GM23338 (cell line): Measurements from ENCODE around the gene KCNJ18.
"Not testable (repeated sequence)": the region's sequence is repeated elsewhere in the genome, so short reads cannot be mapped to it uniquely, and the experiment has no call there.

Experiments used
- CREB1 ChIP-seq: fragments of 250-450 bp; sonication (Bioruptor Pico); IDR thresholded peaks from 2 replicates; pipeline ENCODE4 v1.5.0; 2020; ENCODE audit warnings: low read depth, mild to moderate bottlenecking, moderate library complexity
- CTCF ChIP-seq, 2 experiments: fragments of 200-600 bp in 1 of 2; sonication (generic) in 1 of 2; conservative IDR thresholded peaks; 2 replicates each; pipeline versions ENCODE4 v1.5.1 to v1.6.1; 2016 to 2017; ENCODE audit warnings: antibody characterized with exemption in 2 of 2, low read depth in 2 of 2, mild to moderate bottlenecking in 2 of 2, moderate library complexity in 1 of 2
- EZH2 ChIP-seq: fragments of 200-600 bp; sonication (generic); IDR thresholded peaks from one replicate; pipeline ENCODE4 v1.8.0; 2017; ENCODE audit warnings: antibody characterized with exemption, mild to moderate bottlenecking, low read depth; ENCODE audit not compliant: unreplicated experiment
- EZH2phosphoT487 ChIP-seq: fragments of 200-600 bp; sonication (generic); IDR thresholded peaks from one replicate; pipeline ENCODE4 v1.8.1; 2018; ENCODE audit warnings: antibody characterized with exemption; ENCODE audit not compliant: unreplicated experiment
- JUNB ChIP-seq: IDR thresholded peaks from one replicate; pipeline ENCODE4 v1.6.1; 2016; ENCODE audit warnings: antibody characterized with exemption; ENCODE audit not compliant: unreplicated experiment
- POLR2AphosphoS5 ChIP-seq: IDR thresholded peaks from 2 replicates; pipeline ENCODE4 v1.6.1; 2016; ENCODE audit warnings: antibody characterized with exemption, low read depth
- STAT1 ChIP-seq: IDR thresholded peaks from one replicate; pipeline ENCODE4 v1.6.1; 2016; ENCODE audit warnings: antibody characterized with exemption; ENCODE audit not compliant: unreplicated experiment
- ZNF331 ChIP-seq: fragments of 250-450 bp; sonication (Bioruptor Pico); IDR thresholded peaks from 2 replicates; pipeline ENCODE4 v1.5.0; 2020; ENCODE audit warnings: low read depth, mild to moderate bottlenecking, moderate library complexity
- TF ChIP-seq, protein P1 (sequence below): IDR thresholded peaks from one replicate; pipeline ENCODE4 v1.6.1; 2018; ENCODE audit warnings: antibody characterized with exemption; ENCODE audit not compliant: unreplicated experiment
- TF ChIP-seq, protein P2 (sequence below): IDR thresholded peaks from 2 replicates; pipeline ENCODE4 v1.6.1; 2016; ENCODE audit warnings: antibody characterized with exemption

DNA sequence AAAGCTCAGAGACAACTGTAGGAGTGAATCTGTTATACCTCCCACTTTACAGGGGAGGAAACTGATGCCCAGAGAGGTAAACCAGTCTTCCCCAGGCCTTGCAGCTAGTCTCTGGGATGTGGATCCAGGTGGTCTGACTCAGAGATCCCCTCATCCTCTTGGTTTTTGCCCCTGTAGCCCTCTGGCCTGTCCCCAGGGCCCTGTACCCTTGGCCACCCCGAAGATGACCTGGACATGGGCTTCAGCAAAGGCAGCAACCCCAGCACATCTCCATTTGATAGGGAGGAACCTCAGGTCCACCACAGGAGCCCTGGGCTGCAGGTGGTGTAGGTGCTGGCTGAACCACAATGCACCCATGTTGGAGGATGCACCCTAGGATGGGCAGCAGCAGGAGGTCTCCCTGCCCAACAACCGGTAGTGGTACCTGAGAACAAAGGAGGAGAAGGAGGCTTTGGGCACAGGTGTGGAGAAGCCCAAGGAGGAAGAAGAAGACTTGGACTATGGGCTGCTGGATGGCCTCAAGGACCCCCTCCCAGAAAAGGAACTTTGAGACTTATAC lies 26.3 kb upstream of the KCNJ18 start:
- not testable (repeated sequence) for TF ChIP-seq EZH2; CTCF (conservative IDR thresholded peaks at IDR 0.05; ENCODE audit: low read depth in 2 of 2); POLR2AphosphoS5; ZNF331 (CRISPR knock-in tag); CREB1 (CRISPR knock-in tag); EZH2phosphoT487; JUNB; STAT1
- TF ChIP-seq, protein P1, sequence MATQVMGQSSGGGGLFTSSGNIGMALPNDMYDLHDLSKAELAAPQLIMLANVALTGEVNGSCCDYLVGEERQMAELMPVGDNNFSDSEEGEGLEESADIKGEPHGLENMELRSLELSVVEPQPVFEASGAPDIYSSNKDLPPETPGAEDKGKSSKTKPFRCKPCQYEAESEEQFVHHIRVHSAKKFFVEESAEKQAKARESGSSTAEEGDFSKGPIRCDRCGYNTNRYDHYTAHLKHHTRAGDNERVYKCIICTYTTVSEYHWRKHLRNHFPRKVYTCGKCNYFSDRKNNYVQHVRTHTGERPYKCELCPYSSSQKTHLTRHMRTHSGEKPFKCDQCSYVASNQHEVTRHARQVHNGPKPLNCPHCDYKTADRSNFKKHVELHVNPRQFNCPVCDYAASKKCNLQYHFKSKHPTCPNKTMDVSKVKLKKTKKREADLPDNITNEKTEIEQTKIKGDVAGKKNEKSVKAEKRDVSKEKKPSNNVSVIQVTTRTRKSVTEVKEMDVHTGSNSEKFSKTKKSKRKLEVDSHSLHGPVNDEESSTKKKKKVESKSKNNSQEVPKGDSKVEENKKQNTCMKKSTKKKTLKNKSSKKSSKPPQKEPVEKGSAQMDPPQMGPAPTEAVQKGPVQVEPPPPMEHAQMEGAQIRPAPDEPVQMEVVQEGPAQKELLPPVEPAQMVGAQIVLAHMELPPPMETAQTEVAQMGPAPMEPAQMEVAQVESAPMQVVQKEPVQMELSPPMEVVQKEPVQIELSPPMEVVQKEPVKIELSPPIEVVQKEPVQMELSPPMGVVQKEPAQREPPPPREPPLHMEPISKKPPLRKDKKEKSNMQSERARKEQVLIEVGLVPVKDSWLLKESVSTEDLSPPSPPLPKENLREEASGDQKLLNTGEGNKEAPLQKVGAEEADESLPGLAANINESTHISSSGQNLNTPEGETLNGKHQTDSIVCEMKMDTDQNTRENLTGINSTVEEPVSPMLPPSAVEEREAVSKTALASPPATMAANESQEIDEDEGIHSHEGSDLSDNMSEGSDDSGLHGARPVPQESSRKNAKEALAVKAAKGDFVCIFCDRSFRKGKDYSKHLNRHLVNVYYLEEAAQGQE: not testable (repeated sequence)
- TF ChIP-seq, protein P2, sequence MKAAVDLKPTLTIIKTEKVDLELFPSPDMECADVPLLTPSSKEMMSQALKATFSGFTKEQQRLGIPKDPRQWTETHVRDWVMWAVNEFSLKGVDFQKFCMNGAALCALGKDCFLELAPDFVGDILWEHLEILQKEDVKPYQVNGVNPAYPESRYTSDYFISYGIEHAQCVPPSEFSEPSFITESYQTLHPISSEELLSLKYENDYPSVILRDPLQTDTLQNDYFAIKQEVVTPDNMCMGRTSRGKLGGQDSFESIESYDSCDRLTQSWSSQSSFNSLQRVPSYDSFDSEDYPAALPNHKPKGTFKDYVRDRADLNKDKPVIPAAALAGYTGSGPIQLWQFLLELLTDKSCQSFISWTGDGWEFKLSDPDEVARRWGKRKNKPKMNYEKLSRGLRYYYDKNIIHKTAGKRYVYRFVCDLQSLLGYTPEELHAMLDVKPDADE: not testable (repeated sequence)
